T-cell (primary cell): ENCODE data around the gene SLC6A6. TPM values are rescaled to one million over a fixed set of nuclear protein-coding genes. Genes with fewer than 3 reads are reported as not detected.

Source experiments
- ATAC-seq, 4 experiments: fragments of 200-7000 bp in 3 of 4; fragments of 150-1000 bp in 1 of 4; cut with Tn5 transposase; replicated peaks in 1 of 4; 1 replicate in 3 of 4; 2 replicates in 1 of 4; pipeline ENCODE4 v1.10.0; 2021; ENCODE audit warnings: moderate library complexity in 3 of 4, mild to moderate bottlenecking in 2 of 4, moderate number of reproducible peaks in 1 of 4
- CTCF ChIA-PET, 2 donors: fragments of 300-600 bp; sonication (Branson Sonifier 250); formaldehyde crosslinking; loops; one replicate each; lab custom pipeline; 2022; ENCODE audit warnings: antibody characterized with exemption in 2 of 2; lab: Charles Lee
- POLR2A ChIA-PET, 2 donors: fragments of 300-600 bp; sonication (Branson Sonifier 250); formaldehyde crosslinking; loops; one replicate each; lab custom pipeline; 2022; ENCODE audit warnings: antibody characterized with exemption in 2 of 2; lab: Charles Lee
- DNase-seq, 35 experiments: peaks; one replicate each; pipeline versions ENCODE4 v3.0.0 to v3.0.0-alpha.2; 2013 to 2023
- H3K27ac ChIP-seq: one replicate; pipeline ENCODE4 v1.5.1; 2013; ENCODE audit warnings: low read length
- H3K27me3 ChIP-seq, 2 experiments: replicated peaks in 1 of 2; 1 replicate in 1 of 2; 2 replicates in 1 of 2; pipeline versions ENCODE4 v1.6.1 to v1.7.0; 2013; ENCODE audit warnings: low read length in 1 of 2, mixed read lengths in 1 of 2; ENCODE audit not compliant: control insufficient read depth in 2 of 2, insufficient read depth in 2 of 2; ENCODE audit errors: extremely low read depth in 1 of 2
- H3K36me3 ChIP-seq, 2 donors: 1 replicate in 1 of 2; 2 replicates in 1 of 2; pipeline versions ENCODE4 v1.6.1 to v1.7.0; 2013; ENCODE audit warnings: low read length in 1 of 2; ENCODE audit not compliant: control insufficient read depth in 2 of 2, insufficient read depth in 1 of 2; ENCODE audit errors: extremely low read depth in 1 of 2
- H3K4me1 ChIP-seq, 2 experiments: 1 replicate in 1 of 2; 2 replicates in 1 of 2; pipeline versions ENCODE4 v1.6.1 to v1.7.0; 2013; ENCODE audit warnings: low read length in 2 of 2, mixed read lengths in 1 of 2; ENCODE audit not compliant: insufficient read depth in 2 of 2, control insufficient read depth in 1 of 2; ENCODE audit errors: extremely low read depth in 1 of 2
- H3K4me3 ChIP-seq, 2 donors: 1 replicate in 1 of 2; 2 replicates in 1 of 2; pipeline versions ENCODE4 v1.5.1 to v1.7.0; 2013; ENCODE audit warnings: mild to moderate bottlenecking in 2 of 2, low read length in 1 of 2, moderate library complexity in 1 of 2; ENCODE audit not compliant: control insufficient read depth in 1 of 2; ENCODE audit errors: extremely low read depth in 1 of 2
- H3K9me3 ChIP-seq: 2 replicates; pipeline ENCODE4 v1.7.0; 2013
- H3K27ac Mint-ChIP-seq, 2 donors: one replicate each; pipeline ENCODE4 v1.8.0; 2020 to 2021; ENCODE audit warnings: mild to moderate bottlenecking in 2 of 2, mixed read lengths in 2 of 2
- H3K27me3 Mint-ChIP-seq, 2 donors: one replicate each; pipeline ENCODE4 v1.8.0; 2021 to 2022; ENCODE audit warnings: mixed read lengths in 2 of 2
- H3K36me3 Mint-ChIP-seq: one replicate; pipeline ENCODE4 v1.8.0; 2021; ENCODE audit warnings: mixed read lengths
- H3K4me1 Mint-ChIP-seq, 3 donors: one replicate each; pipeline ENCODE4 v1.8.0; 2020 to 2022; ENCODE audit warnings: mixed read lengths in 3 of 3, mild to moderate bottlenecking in 1 of 3
- H3K4me3 Mint-ChIP-seq, 3 donors: one replicate each; pipeline ENCODE4 v1.8.0; 2020 to 2022; ENCODE audit warnings: mild to moderate bottlenecking in 3 of 3, mixed read lengths in 3 of 3, moderate library complexity in 3 of 3
- H3K9me3 Mint-ChIP-seq, 3 donors: one replicate each; pipeline ENCODE4 v1.8.0; 2020 to 2022; ENCODE audit warnings: mixed read lengths in 3 of 3
- WGBS: methylation state at CpG from one replicate; pipeline ENCODE4 v1.1.5; 2013; ENCODE audit warnings: missing lambda C conversion rate; ENCODE audit not compliant: insufficient coverage; 5-methylcytosine and 5-hydroxymethylcytosine counted together
- total RNA-seq, 35 experiments: library from RNA in 6 of 35; stranded (reverse) in 6 of 35; fragments of 120-200 nt in 1 of 35; gene quantifications; one replicate each; pipeline versions ENCODE4 v1.2.1 to v1.2.4 and lab custom pipeline; 2013 to 2026

Gene SLC6A6
- total RNA-seq, 5 donors from 2014 or later (not counting 1 experiment from before 2014, with no cell fraction given), result 49.3 to 72.5 (median 63.6) TPM

GRCh38 chr3:14444380-14444779 lies 42.0 kb downstream of the SLC6A6 start:
- ChIA-PET CTCF (no interaction called here), POLR2A (no interaction called here)
- no peak overlapping the region for H3K4me3 ChIP-seq
- peaks cover 8 to 12% (median 10%) of the 10 kb centered on the region in 3 donors for H3K4me1 Mint-ChIP-seq
- ATAC-seq, result no peak
- H3K27me3 Mint-ChIP-seq, result no peaks in the 10 kb centered on the region
- no peak overlapping the region for H3K27ac ChIP-seq
- H3K27ac Mint-ChIP-seq, result no peak overlapping the region
- 92% methylated on average over 6 of the region's 6 CpGs for WGBS
- H3K4me3 Mint-ChIP-seq, result no peak overlapping the region
- H3K36me3 ChIP-seq, result peaks cover 13 to 54% of the 10 kb centered on the region in 2 donors
- DNase-seq, result no peak
- H3K9me3 ChIP-seq, result no peaks in the 10 kb centered on the region
- peaks cover 47% of the 10 kb centered on the region for H3K36me3 Mint-ChIP-seq
- H3K4me1 ChIP-seq, result peaks cover 0 to 26% of the 10 kb centered on the region in 2 experiments
- no peaks in the 10 kb centered on the region for H3K9me3 Mint-ChIP-seq
- no peaks in the 10 kb centered on the region for H3K27me3 ChIP-seq

DNA sequence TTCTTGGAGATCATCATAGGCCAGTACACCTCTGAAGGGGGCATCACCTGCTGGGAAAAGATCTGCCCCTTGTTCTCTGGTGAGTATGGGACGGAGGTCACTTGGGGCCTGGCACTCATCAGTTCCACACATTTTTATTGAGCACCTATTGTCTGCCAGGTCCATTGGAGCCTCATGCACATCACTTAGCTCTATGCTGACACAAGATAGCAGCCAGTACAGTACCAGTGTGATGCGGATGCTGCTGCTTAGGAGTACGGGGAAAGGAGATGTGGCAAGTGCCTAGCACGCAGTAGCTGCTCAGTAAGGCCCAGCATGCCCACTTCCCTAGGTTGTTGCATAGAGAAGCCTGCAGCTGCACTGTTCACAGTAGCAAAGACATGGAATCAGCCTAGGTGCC lies 43.4 kb downstream of the SLC6A6 start:
- H3K4me3 Mint-ChIP-seq, result no peak overlapping the region
- Histone ChIP-seq H3K27me3 (no peaks in the 10 kb centered on the region), H3K27ac (no peak overlapping the region), H3K36me3 (peaks cover 19 to 65% of the 10 kb centered on the region in 2 donors), H3K4me1 (peaks cover 0 to 12% of the 10 kb centered on the region in 2 experiments), H3K9me3 (no peaks in the 10 kb centered on the region), H3K4me3 (no peak overlapping the region)
- no peaks in the 10 kb centered on the region for H3K9me3 Mint-ChIP-seq
- CTCF ChIA-PET, result no interaction called here
- POLR2A ChIA-PET, result interaction anchor here in 1 of 2 donors (0.7 kb wide), 1 partner anchor 1769 kb away, joined by 3 read pairs; no protein-coding TSS in a partner anchor
- peaks cover 53% of the 10 kb centered on the region for H3K36me3 Mint-ChIP-seq
- no peaks in the 10 kb centered on the region for H3K27me3 Mint-ChIP-seq
- WGBS, result 100% methylated on average over 4 of the region's 4 CpGs
- H3K27ac Mint-ChIP-seq, result no peak overlapping the region
- no peaks in the 10 kb centered on the region for H3K4me1 Mint-ChIP-seq
- no peak for DNase-seq
- no peak for ATAC-seq

- Histone ChIP-seq H3K27ac (no peak overlapping the region), H3K36me3 (peaks cover 22 to 77% of the 10 kb centered on the region in 2 donors), H3K27me3 (no peaks in the 10 kb centered on the region), H3K4me3 (no peak overlapping the region), H3K4me1 (peaks cover 0 to 4% of the 10 kb centered on the region in 2 experiments), H3K9me3 (no peaks in the 10 kb centered on the region)
- no peak overlapping the region for H3K27ac Mint-ChIP-seq
- DNase-seq (no peak), ATAC-seq (no peak)
- H3K4me3 Mint-ChIP-seq, result no peak overlapping the region
- WGBS, result 83% methylated on average over 1 of the region's 1 CpG
- ChIA-PET CTCF (interaction anchor here in 1 of 2 donors (0.6 kb wide), 1 partner anchor 14 kb away, joined by 6 read pairs; no protein-coding TSS in a partner anchor), POLR2A (interaction anchor here in 1 of 2 donors (0.6 kb wide), 2 partner anchors 313 to 1580 kb away, joined by 4 to 7 read pairs; no protein-coding TSS in a partner anchor)
- H3K4me1 Mint-ChIP-seq, result no peaks in the 10 kb centered on the region
- no peaks in the 10 kb centered on the region for H3K27me3 Mint-ChIP-seq
- no peaks in the 10 kb centered on the region for H3K9me3 Mint-ChIP-seq
- H3K36me3 Mint-ChIP-seq, result peaks cover 59% of the 10 kb centered on the region
Measured at GRCh38 chr3:14446988-14447570, 44.7 kb downstream of the SLC6A6 start.

- H3K36me3 ChIP-seq, result peaks cover 24 to 86% of the 10 kb centered on the region in 2 donors
- Mint-ChIP-seq H3K4me1 (no peaks in the 10 kb centered on the region), H3K4me3 (no peak overlapping the region), H3K9me3 (no peaks in the 10 kb centered on the region), H3K36me3 (peaks cover 59% of the 10 kb centered on the region), H3K27ac (no peak overlapping the region), H3K27me3 (no peaks in the 10 kb centered on the region)
- H3K27me3 ChIP-seq, result no peaks in the 10 kb centered on the region
- ATAC-seq, result no peak
- H3K9me3 ChIP-seq, result no peaks in the 10 kb centered on the region
- H3K4me1 ChIP-seq, result no peaks in the 10 kb centered on the region
- no peak overlapping the region for H3K4me3 ChIP-seq
- no peak overlapping the region for H3K27ac ChIP-seq
- ChIA-PET CTCF (no interaction called here), POLR2A (no interaction called here)
- whole genome bisulfite sequencing, result 89% methylated on average over 3 of the region's 4 CpGs
- DNase-seq, result no peak
Measured at GRCh38 chr3:14448063-14448462, 45.7 kb downstream of the SLC6A6 start.

DNA sequence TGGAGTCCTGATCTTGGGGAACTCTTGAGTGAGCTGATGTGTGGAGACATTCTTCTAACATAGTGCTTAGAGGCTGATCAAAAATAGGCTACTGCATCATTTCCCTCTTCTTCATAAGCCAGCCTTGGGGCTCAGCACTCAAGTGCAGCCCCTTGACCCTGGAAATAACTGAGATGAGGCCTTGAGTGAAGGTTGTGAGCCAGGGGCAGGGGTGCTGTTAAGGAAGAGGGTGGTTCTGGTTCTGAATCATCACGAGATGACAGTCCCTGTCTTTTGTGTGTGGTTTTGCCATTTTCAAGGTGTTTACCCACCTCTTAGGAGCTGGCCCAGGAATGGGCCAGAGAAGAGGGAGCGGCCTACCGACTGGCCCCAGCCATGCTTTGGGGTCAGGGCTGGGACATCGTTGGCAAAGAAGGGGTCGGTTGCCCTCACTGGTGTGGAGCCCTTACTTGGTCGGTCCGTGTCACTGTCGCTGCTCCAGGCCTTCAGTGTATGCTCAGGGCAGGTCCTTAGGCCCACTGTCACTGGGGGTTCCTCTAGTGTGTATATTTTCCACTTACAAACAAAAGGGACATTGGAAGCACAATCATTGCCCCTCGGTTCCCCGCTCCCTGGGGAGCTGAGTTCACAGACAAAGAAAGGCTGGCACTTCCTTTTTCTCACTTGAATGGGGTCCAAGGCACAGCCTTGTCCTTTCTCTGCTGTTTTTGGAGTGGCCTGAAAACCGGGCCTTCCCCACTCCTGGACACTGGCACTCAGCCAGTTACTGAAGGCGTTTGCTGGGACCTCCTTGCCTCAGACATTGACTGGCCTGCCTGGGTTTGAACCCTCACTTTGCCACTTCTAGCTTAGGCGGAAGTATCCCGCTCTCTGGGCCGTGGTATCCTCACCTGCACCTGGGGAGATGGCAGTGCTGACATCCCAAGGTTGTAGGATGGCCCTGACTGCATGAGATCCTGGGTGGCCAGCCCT lies 46.6 kb downstream of the SLC6A6 start:
- Mint-ChIP-seq H3K27me3 (no peaks in the 10 kb centered on the region), H3K4me3 (no peak overlapping the region), H3K36me3 (peaks cover 64% of the 10 kb centered on the region), H3K4me1 (no peaks in the 10 kb centered on the region), H3K9me3 (no peaks in the 10 kb centered on the region), H3K27ac (no peak overlapping the region)
- no peak overlapping the region for H3K27ac ChIP-seq
- CTCF ChIA-PET, result no interaction called here
- H3K27me3 ChIP-seq, result no peaks in the 10 kb centered on the region
- no peak for ATAC-seq
- no peaks in the 10 kb centered on the region for H3K9me3 ChIP-seq
- peaks cover 27 to 89% of the 10 kb centered on the region in 2 donors for H3K36me3 ChIP-seq
- H3K4me1 ChIP-seq, result no peaks in the 10 kb centered on the region
- no peak overlapping the region for H3K4me3 ChIP-seq
- DNase-seq, result no peak
- POLR2A ChIA-PET, result no interaction called here
- WGBS, result 93% methylated on average over 11 of the region's 15 CpGs

DNA sequence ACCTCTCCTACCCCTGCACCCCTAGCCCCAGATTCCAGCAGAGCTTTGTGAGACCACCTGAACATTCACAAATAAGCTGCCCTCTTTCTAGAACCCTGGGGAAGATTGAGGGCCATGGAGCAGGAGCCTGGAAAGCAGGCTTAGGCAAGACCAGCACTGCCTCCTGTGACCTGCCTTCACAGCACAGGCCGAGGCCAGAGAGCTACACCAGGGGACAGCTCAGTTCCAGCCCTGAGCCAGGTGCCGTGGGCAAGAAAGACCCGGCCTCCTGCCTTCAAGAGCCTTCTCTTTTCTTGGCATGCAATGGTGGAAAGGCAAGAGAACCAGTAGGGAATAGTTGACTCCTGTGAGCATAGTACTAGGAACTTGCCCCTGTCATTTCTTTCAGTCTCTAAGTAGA lies 48.1 kb downstream of the SLC6A6 start:
- no peaks in the 10 kb centered on the region for H3K27me3 ChIP-seq
- H3K27ac ChIP-seq, result no peak overlapping the region
- H3K9me3 ChIP-seq, result no peaks in the 10 kb centered on the region
- DNase-seq, result no peak
- no peak overlapping the region for H3K4me3 ChIP-seq
- WGBS, result 96% methylated on average over 3 of the region's 3 CpGs
- ATAC-seq, result no peak
- no peaks in the 10 kb centered on the region for H3K4me1 ChIP-seq
- POLR2A ChIA-PET, result interaction anchor here in 1 of 2 donors (0.6 kb wide), 1 partner anchor 128 kb away, joined by 4 read pairs; no protein-coding TSS in a partner anchor
- no peak overlapping the region for H3K27ac Mint-ChIP-seq
- H3K4me3 Mint-ChIP-seq, result no peak overlapping the region
- no peaks in the 10 kb centered on the region for H3K27me3 Mint-ChIP-seq
- H3K9me3 Mint-ChIP-seq, result no peaks in the 10 kb centered on the region
- H3K36me3 ChIP-seq, result peaks cover 24 to 88% of the 10 kb centered on the region in 2 donors
- CTCF ChIA-PET, result no interaction called here
- H3K36me3 Mint-ChIP-seq, result peaks cover 67% of the 10 kb centered on the region
- no peaks in the 10 kb centered on the region for H3K4me1 Mint-ChIP-seq
